Psoas muscle (tissue), 8 donors: ENCODE data around the gene S100A7. TPM values are rescaled to one million over a fixed set of nuclear protein-coding genes. Genes with fewer than 3 reads are reported as not detected.

Experiments used
- ATAC-seq, 4 donors: fragments of 200-7000 bp; cut with Tn5 transposase; one replicate each; pipeline ENCODE4 v1.9.1; 2020; ENCODE audit warnings: moderate library complexity in 3 of 4, mild to moderate bottlenecking in 2 of 4
- DNase-seq, 2 donors: peaks; one replicate each; pipeline ENCODE4 v3.0.0-alpha.2; 2020
- H3K27ac ChIP-seq: fragments of 200-600 bp; one replicate; pipeline ENCODE4 v1.8.0; 2022
- H3K27me3 ChIP-seq, 3 donors: fragments of 200-600 bp in 1 of 3; one replicate each; pipeline versions ENCODE4 v1.6.1 to v1.8.0; 2013 to 2022; ENCODE audit warnings: low read length in 2 of 3, mild to moderate bottlenecking in 2 of 3, moderate library complexity in 1 of 3; ENCODE audit not compliant: insufficient read depth in 3 of 3
- H3K36me3 ChIP-seq, 2 donors: fragments of 200-600 bp in 1 of 2; one replicate each; pipeline versions ENCODE4 v1.6.1 to v1.8.0; 2013 to 2022; ENCODE audit warnings: low read depth in 1 of 2, mild to moderate bottlenecking in 1 of 2, moderate library complexity in 1 of 2; ENCODE audit not compliant: insufficient read depth in 1 of 2
- H3K4me1 ChIP-seq: fragments of 200-600 bp; one replicate; pipeline ENCODE4 v1.8.0; 2022
- H3K4me3 ChIP-seq: fragments of 200-600 bp; one replicate; pipeline ENCODE4 v1.8.0; 2022; ENCODE audit warnings: mild to moderate bottlenecking
- H3K9me3 ChIP-seq: fragments of 200-600 bp; one replicate; pipeline ENCODE4 v1.8.0; 2022
- CTCF ChIP-seq: fragments of 200-600 bp; IDR thresholded peaks from one replicate; pipeline ENCODE4 v1.8.0; 2022; ENCODE audit warnings: antibody characterized with exemption
- WGBS, 3 donors: extraction: QIAGEN DNeasy Blood & Tissue Kit; methylation state at CpG; one replicate each; pipeline versions ENCODE4 v1.1.6 to v1.1.7; 2013; 5-methylcytosine and 5-hydroxymethylcytosine counted together
- intact Hi-C, 2 donors: fragments of 100-400 bp; cut with DNase I; formaldehyde crosslinking; loops; one replicate each; pipeline versions ENCODE4 v1.11.0 to v1.14.2; 2022
- polyA plus RNA-seq, 3 donors: library from polyadenylated mRNA; stranded (reverse); fragments of 200-250 nt; gene quantifications; one replicate each; pipeline ENCODE4 v1.2.3, GENCODE V29; 2013
- total RNA-seq, 4 donors: library from RNA; stranded (reverse); fragmentation: NEBNext Ultra II Directional in 2 of 4; extraction: Animal tissue kit (Norgen Biotek cat#: 25700) in 2 of 4; gene quantifications; one replicate each; pipeline versions ENCODE4 v1.2.1 to v1.2.4, GENCODE V29; 2021 to 2023
- donor health status: healthy with polysubstance abuse.
- donor health status: DM: no; HTN: no; CAD: no; lungs with moderate emphysema.
- donor health status: Bipolar disorder and iron deficiency.
- donor health status: healthy.
- donor health status: DM: yes; HTN: yes; CAD: no.
- donor health status: DM: no; HTN: no; CAD: no.
- donor health status: DM: no; HTN: no; CAD: no.
- donor health status: DM: yes; HTN: yes; CAD: no.

S100A7 gene
- total and polyA plus RNA-seq, 7 donors, result 0.60 TPM; not detected in 6

- no peaks in the 10 kb centered on the region for H3K36me3 ChIP-seq
- TF ChIP-seq CTCF, result no peak
- no peak overlapping the region for H3K4me3 ChIP-seq
- no peaks in the 10 kb centered on the region for H3K27me3 ChIP-seq
- no peaks in the 10 kb centered on the region for H3K9me3 ChIP-seq
- H3K4me1 ChIP-seq, result peaks cover 15% of the 10 kb centered on the region
- WGBS, 3 donors, result 9 to 12% (median 12%) methylated on average over 4 of the region's 4 CpGs
- peak overlapping the region; percentile 78 for H3K27ac ChIP-seq
- DNase-seq (peak in 1 of 2 donors; percentile 27), ATAC-seq (peak; percentile 16 to 57 (median 56))
- intact Hi-C loops, result no loop called here
These were observed 28.3 kb upstream of the S100A7 start for GRCh38 chr1:153488731-153489130.

GRCh38 chr1:153487707-153488106 is 27.3 kb upstream of the S100A7 start:
- Histone ChIP-seq H3K4me3 (no peak overlapping the region), H3K36me3 (no peaks in the 10 kb centered on the region), H3K9me3 (no peaks in the 10 kb centered on the region), H3K27me3 (peaks cover 0 to under 1% (median 0%) of the 10 kb centered on the region in 3 donors), H3K27ac (no peak overlapping the region), H3K4me1 (peaks cover 15% of the 10 kb centered on the region)
- WGBS, 3 donors, result 97 to 100% (median 98%) methylated on average over 2 of the region's 2 CpGs
- no peak for TF ChIP-seq CTCF
- no peak for ATAC-seq
- intact Hi-C loops, result no loop called here
- no peak for DNase-seq

DNA sequence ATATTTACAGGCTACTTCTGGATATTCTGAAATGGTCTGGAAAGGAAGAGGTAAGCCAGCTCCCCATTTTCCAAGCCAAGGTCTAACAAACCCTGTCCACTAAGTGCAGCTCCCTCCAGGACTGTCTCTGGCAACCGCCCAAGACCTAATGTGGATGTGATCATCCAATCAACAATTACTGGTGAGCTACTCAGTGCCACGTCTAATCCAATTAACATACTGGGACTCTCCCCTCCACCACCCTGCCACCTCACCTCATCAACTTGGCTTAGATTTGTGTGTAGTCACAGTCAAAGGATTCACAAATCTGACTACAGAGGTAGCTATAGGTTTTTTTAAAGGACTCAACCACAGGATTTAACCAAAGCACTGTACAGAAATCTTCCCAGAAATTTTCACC is 25.4 kb upstream of the S100A7 start:
- no peak for ATAC-seq

GRCh38 chr1:153483776-153484175 is 23.3 kb upstream of the S100A7 start:
- intact Hi-C loops, result no loop called here
- no peaks in the 10 kb centered on the region for H3K9me3 ChIP-seq
- peaks cover 3% of the 10 kb centered on the region for H3K4me1 ChIP-seq
- TF ChIP-seq CTCF, result no peak
- H3K4me3 ChIP-seq, result no peak overlapping the region
- H3K27ac ChIP-seq, result no peak overlapping the region
- WGBS, 3 donors, result 39 to 52% (median 45%) methylated on average over 6 of the region's 6 CpGs
- DNase-seq, result no peak
- no peak for ATAC-seq
- no peaks in the 10 kb centered on the region for H3K36me3 ChIP-seq
- peaks cover 0 to 4% (median 0%) of the 10 kb centered on the region in 3 donors for H3K27me3 ChIP-seq

More for the DNA sequence above, 25.4 kb upstream of the S100A7 start:
- no peak overlapping the region for H3K4me3 ChIP-seq
- TF ChIP-seq CTCF, result no peak
- no peak overlapping the region for H3K27ac ChIP-seq
- peaks cover 0 to 4% (median 0%) of the 10 kb centered on the region in 3 donors for H3K27me3 ChIP-seq
- no peaks in the 10 kb centered on the region for H3K9me3 ChIP-seq
- intact Hi-C loops, result no loop called here
- DNase-seq, result no peak
- H3K36me3 ChIP-seq, result no peaks in the 10 kb centered on the region
- 52 to 62% (median 55%) methylated on average over 2 of the region's 2 CpGs for WGBS, 3 donors
- H3K4me1 ChIP-seq, result peaks cover 15% of the 10 kb centered on the region

DNA sequence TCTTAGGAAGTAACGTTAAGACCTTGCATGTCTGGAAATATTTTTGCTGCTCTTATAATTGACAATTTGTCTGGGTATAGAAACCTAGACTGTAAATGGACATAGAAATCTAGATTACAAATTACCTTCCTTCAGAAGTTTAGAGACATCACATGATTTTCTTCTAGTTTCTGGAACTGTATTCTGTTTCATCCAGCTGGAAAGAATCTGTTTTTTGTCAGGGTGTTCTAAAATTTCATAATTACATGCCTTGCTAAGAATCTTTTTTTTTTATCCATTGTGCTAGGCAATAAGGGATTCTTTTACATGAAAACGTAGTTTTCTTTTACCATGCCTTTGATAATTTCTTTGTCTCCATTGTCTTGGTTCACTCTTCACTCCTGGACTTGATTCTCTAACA is 20.7 kb upstream of the S100A7 start:
- Histone ChIP-seq H3K27me3 (peaks cover 0 to 4% (median 0%) of the 10 kb centered on the region in 3 donors), H3K4me3 (no peak overlapping the region), H3K4me1 (no peaks in the 10 kb centered on the region), H3K27ac (no peak overlapping the region), H3K36me3 (no peaks in the 10 kb centered on the region), H3K9me3 (no peaks in the 10 kb centered on the region)
- no peak for DNase-seq
- 12 to 25% (median 15%) methylated on average over 2 of the region's 2 CpGs for WGBS, 3 donors
- intact Hi-C loops, result no loop called here
- no peak for TF ChIP-seq CTCF
- ATAC-seq, result no peak
